NCI-H748 treated with DMSO at 0.1 percent for 48 hours (cell line): Measurements from ENCODE around the gene RPL21.

Source experiments
- DNase-seq: peaks from one replicate; lab custom pipeline; 2025; lab: John Stamatoyannopoulos, UW

Gene RPL21

GRCh38 chr13:27258637-27259386 is 7.5 kb downstream of the RPL21 start:
- DNase-seq, result no peak

DNA sequence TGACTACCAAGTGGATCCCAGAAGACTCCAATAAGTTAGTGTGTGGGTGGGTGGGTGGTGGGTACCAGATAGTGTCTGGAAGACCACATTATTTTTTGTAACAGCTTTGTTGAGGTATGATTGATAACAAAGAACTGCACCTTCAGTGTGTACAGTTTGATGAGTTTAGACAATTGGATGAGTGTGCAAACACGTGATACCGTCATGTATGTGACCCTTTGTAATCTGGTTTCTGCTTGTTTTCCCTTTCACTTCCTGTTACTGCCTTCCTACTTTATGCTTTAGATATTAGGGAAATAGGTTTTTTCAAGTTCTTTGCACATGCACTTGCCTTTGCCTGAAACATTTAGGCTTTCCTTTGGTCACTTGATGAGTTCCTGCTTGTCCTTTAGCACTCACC is 8.5 kb downstream of the RPL21 start:
- no peak for DNase-seq

DNA sequence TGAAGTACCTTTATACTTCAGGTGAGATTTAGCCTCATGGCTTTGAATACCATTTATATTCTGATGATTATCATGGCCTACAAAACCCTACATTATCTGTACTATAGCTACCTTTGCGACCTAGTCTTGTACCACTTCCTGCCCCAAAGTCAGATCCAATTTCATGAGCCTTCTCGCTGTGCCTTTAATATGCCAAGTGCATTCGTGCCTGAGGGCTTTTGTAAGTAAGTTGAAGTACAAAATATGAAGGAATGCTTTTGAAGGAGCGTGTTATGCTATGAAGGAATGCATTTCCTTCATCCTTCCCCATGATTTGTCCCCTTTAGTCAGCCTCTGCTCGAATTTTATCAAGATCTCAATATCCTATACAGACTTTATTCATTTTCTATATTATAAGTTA is 10.0 kb downstream of the RPL21 start:
- DNase-seq, result no peak

DNA sequence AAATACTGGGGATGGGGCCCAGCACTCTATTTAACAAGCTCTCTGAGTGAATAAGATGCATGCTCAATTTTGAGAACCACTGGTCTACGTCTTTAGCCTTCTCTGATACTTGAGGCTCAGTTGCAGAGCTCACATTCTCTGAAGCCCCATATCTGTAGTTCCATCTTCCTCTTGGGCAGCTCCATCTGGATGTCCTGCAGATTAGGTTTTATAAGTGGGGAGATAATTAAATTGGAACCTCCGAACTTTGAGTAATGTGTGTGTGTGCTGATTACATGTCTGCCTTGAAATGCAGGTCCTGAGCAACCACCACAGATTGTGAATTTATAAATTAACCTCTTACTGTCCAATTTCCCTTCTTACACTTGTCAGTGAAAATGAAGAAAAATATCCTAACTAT is 12.1 kb downstream of the RPL21 start:
- no peak for DNase-seq

GRCh38 chr13:27264181-27264580 is 12.8 kb downstream of the RPL21 start:
- no peak for DNase-seq

DNA sequence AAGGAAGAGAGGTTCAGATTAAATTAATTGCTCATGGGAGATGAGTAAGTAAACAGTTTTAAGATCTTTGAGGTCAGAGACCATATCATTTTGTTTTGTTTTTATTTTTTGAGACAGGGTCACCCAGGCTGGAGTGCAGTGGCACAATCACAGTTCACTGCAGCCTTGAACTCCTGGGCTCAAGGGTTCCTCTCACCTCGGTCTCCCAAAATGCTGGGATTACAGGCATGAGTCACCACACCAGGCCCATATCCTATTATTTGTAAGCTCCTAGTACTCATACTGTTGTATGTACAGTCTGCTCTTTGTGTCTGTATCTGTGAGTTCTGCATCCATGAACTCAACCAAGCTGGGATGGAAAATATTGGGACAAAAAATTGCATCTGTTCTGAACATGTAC is 13.3 kb downstream of the RPL21 start:
- no peak for DNase-seq

GRCh38 chr13:27266917-27267316 is 15.6 kb downstream of the RPL21 start:
- no peak for DNase-seq

DNA sequence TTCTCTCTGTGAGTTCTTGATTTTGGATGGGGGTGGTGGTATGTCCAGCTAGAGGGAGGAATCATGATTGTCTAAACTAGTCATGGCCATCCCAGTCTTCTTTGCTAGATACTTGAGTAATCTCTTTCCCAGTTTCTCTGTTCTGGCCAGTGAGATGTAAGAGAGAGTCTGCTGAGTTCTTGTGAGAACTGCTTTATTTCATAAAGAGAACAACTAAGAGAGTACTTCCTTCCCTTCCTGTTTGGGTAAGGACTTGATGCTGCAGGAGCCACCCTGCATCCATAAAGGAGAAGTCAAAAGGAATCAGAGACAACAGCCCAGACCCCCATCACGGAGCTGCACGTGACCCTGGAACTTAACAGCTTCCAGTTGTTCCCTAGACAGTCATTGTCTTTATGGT is 16.2 kb downstream of the RPL21 start:
- no peak for DNase-seq

DNA sequence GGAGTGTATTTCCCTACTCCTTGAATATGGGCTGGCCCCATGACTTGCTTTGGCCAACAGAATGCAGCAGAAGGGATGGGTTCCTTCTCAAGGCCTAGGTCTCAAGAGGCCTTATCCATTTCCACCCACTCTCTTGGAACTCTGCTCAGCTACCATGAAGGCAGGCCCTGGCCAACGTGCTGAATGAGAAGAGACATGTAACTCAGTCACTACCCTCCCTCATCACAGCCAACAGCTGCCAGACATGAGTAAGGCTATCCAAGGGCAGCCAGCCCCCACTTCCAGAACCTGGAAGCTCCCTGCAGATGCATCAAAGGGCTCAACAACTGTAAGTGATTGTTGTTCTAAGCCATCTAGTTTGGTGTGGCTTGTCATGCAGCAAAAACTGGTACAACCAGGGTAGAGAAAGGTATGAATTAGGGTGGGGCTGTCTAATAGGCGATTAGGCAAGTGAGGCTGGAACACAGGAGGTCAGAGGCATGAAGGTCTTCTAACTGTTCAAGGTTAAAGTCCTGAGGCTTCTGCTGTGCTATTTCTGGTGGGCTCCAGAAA is 17.8 kb downstream of the RPL21 start:
- DNase-seq, result no peak

- DNase-seq, result peak; percentile 79
Observed at GRCh38 chr13:27270594-27271520, 19.5 kb downstream of the RPL21 start, which contains the start of gene RASL11A. Gene RASL11A (plus strand): TSS chr13:27270830. CDS start chr13:27270945, 115 bp downstream.

GRCh38 chr13:27271570-27272096 is 20.3 kb downstream of the RPL21 start:
- DNase-seq, result no peak

DNA sequence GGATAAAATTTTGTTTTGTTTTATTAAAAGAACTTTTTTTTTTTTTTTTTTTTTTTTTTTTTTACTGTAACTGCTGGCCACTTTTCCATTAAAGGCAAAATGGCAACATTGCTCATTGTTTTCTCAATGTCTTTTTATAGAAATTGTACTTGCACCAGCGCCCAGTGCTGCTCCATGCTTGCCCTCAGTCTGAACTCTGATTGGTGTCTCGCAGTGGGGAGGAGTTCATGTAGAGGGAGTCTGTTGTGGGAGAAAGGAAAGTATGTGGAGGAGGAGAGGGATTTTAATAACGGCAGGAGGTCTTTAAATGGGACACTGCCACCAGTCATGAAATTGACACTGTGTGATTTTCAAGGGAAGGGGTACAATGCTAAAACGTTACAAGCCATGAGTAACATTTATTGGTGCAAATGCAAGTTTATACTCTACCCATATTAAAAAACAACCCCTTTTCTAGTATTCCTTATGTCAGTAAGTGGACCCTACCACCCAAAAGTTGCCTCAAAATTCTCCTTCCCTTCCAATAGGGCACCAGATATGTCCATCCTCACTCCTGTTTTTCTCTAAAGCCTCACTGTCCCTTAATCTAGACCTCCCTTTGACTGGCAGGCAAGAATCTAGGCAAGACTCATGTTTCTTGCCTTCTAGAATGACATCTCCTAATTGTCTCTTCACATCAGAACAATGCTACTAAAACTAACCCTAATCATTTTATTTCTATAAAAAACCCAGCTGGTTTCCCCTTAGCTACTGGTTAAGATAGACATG is 22.5 kb downstream of the RPL21 start:
- no peak for DNase-seq

DNA sequence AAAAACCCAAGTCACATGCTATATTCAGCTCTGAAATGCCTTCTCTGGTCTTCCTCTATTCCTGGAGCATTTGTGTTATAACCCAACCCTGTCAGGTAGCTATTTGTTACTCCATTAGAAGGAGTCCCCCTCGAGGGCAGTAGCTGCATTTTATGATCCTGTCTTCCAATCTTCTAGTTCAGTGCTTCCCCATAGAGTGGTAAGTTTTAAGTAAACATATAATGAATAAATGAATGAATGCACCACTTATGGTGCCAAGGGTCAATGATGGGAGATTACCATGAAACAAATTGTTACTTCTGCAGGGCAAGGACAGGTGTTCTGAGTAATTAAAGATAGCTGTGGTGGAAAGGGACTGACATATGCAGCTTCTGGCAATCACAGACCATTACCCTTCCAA is 23.3 kb downstream of the RPL21 start:
- peak; percentile 97 for DNase-seq

DNA sequence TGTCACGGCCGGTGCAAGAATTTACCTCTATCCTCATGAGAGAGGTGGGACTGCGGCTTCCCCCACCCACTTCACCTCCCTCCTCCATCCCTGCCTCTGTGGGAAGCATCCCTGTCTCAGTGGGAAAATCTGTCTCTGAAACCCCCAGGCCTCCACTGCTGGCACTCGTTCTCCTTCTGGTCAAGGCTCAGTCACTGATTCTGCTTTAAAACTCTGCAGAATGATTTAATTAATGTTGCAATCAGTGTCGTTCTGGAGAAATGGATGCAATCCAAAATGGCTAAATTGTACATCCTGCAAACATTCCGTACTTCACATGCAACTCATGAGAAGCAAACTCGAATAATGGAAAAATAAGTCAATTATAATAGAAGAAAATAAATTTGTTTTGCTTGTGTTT is 24.8 kb downstream of the RPL21 start:
- no peak for DNase-seq

DNA sequence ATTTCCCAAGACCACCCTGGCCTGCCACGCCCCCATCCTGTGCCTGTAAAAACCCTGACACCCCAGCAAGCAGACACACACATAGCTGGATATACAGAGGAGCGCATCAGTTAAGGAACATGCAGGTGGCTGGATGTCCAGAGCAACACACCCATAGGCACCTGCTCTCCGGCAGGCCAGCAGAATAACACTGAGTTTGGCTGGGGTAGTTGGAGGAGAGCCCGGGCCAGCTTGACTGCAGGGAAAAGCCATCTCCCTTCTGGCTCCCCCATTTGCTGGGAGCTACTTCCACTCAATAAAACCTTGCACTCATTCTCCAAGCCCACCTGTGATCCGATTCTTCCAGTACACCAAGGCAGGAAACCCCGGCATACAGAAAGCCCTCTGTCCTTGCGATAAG is 28.1 kb downstream of the RPL21 start:
- DNase-seq, result no peak

- no peak for DNase-seq
Observed at GRCh38 chr13:27280009-27280656, 28.8 kb downstream of the RPL21 start.

DNA sequence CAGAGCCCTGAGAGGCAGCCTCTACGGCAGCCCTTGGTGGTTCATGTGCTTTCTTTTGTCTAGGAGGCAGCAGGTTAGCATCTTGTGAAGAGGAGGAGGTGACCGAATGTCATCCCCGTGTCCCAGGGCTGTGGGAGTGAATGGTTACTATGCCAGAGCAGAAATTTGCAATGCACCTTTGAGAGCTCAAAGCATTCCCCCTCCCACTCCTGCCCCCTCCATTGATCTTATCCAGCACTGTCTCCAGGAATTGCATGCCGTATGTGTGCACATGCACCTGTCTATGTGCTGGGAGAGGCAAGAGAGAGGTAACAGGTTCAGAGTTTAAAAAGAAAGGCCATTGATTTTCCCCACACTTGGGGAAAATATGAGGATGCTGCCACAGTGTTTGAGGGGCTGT is 29.5 kb downstream of the RPL21 start:
- DNase-seq, result no peak

DNA sequence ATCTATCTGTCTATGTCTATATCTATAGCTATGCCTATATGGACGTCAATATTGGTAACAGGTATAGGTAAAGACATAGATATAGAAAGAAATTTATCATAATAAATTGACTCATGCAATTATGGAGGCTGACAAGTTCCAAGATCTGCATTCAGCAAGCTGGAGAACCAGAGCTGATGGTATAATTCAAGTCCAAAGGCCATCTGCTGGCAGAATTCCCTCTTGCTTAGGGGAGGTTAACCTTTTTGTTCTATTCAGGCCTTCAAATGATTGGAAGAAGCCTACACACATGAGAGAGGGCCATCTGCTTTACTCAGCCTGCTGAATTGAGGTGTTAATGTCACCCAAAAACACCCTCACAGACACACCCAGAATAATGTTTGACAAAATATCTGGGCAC is 30.1 kb downstream of the RPL21 start:
- no peak for DNase-seq

DNA sequence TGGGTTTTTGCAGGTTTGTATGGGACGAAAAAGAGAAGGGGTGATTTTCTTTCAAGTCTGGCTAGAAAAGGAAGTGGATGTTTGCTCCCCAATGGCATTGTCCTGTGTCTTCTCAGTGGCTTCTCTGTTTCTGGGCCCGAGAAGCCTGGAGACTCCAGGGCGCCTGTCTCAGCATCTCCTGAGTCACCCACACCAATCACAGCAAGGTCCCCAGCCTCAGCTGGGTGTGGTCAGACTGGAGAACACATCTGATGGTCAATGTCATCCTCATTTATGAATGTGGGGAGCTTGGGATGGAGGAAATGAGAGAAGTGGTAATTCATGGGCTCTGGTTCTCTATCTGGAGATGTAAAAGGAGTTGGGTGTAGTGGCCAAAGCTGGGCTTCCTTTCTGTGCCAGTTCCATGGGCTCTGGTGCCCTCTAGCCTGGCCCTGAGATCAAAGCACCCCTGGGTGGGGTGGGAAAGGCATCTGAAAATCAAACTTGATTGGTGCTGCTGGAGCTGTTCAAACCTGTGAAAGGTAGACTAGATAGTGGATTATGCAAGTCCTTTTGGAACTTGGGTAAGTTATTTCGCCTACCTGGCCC is 32.6 kb downstream of the RPL21 start:
- DNase-seq, result peak; percentile 46

- DNase-seq, result no peak
Observed at GRCh38 chr13:27288392-27288791, 37.0 kb downstream of the RPL21 start.
